GM23338 (cell line): ENCODE results near the gene CRYBA1.

ENCODE experiments used
- CREB1 ChIP-seq: fragments of 250-450 bp; sonication (Bioruptor Pico); IDR thresholded peaks from 2 replicates; pipeline ENCODE4 v1.5.0; 2020; ENCODE audit warnings: low read depth, mild to moderate bottlenecking, moderate library complexity
- CTCF ChIP-seq, 2 experiments: fragments of 200-600 bp in 1 of 2; sonication (generic) in 1 of 2; conservative IDR thresholded peaks; 2 replicates each; pipeline versions ENCODE4 v1.5.1 to v1.6.1; 2016 to 2017; ENCODE audit warnings: antibody characterized with exemption in 2 of 2, low read depth in 2 of 2, mild to moderate bottlenecking in 2 of 2, moderate library complexity in 1 of 2
- ETS1 ChIP-seq: IDR thresholded peaks from 2 replicates; pipeline ENCODE4 v1.6.1; 2016; ENCODE audit warnings: antibody characterized with exemption
- EZH2 ChIP-seq: fragments of 200-600 bp; sonication (generic); IDR thresholded peaks from one replicate; pipeline ENCODE4 v1.8.0; 2017; ENCODE audit warnings: antibody characterized with exemption, mild to moderate bottlenecking, low read depth; ENCODE audit not compliant: unreplicated experiment
- EZH2phosphoT487 ChIP-seq: fragments of 200-600 bp; sonication (generic); IDR thresholded peaks from one replicate; pipeline ENCODE4 v1.8.1; 2018; ENCODE audit warnings: antibody characterized with exemption; ENCODE audit not compliant: unreplicated experiment
- JUNB ChIP-seq: IDR thresholded peaks from one replicate; pipeline ENCODE4 v1.6.1; 2016; ENCODE audit warnings: antibody characterized with exemption; ENCODE audit not compliant: unreplicated experiment
- NANOG ChIP-seq: IDR thresholded peaks from 2 replicates; pipeline ENCODE4 v1.6.1; 2016; ENCODE audit warnings: antibody characterized with exemption, borderline replicate concordance
- POLR2AphosphoS5 ChIP-seq: IDR thresholded peaks from 2 replicates; pipeline ENCODE4 v1.6.1; 2016; ENCODE audit warnings: antibody characterized with exemption, low read depth
- STAT1 ChIP-seq: IDR thresholded peaks from one replicate; pipeline ENCODE4 v1.6.1; 2016; ENCODE audit warnings: antibody characterized with exemption; ENCODE audit not compliant: unreplicated experiment
- TF ChIP-seq, protein P1 (sequence below): IDR thresholded peaks from one replicate; pipeline ENCODE4 v1.6.1; 2018; ENCODE audit warnings: antibody characterized with exemption; ENCODE audit not compliant: unreplicated experiment

GRCh38 chr17:29243792-29244191 lies 2.9 kb upstream of the CRYBA1 start:
- TF ChIP-seq CTCF (conservative IDR thresholded peaks at IDR 0.05; ENCODE audit: low read depth in 2 of 2), result peak; percentile 60 to 65
- TF ChIP-seq, protein P1, sequence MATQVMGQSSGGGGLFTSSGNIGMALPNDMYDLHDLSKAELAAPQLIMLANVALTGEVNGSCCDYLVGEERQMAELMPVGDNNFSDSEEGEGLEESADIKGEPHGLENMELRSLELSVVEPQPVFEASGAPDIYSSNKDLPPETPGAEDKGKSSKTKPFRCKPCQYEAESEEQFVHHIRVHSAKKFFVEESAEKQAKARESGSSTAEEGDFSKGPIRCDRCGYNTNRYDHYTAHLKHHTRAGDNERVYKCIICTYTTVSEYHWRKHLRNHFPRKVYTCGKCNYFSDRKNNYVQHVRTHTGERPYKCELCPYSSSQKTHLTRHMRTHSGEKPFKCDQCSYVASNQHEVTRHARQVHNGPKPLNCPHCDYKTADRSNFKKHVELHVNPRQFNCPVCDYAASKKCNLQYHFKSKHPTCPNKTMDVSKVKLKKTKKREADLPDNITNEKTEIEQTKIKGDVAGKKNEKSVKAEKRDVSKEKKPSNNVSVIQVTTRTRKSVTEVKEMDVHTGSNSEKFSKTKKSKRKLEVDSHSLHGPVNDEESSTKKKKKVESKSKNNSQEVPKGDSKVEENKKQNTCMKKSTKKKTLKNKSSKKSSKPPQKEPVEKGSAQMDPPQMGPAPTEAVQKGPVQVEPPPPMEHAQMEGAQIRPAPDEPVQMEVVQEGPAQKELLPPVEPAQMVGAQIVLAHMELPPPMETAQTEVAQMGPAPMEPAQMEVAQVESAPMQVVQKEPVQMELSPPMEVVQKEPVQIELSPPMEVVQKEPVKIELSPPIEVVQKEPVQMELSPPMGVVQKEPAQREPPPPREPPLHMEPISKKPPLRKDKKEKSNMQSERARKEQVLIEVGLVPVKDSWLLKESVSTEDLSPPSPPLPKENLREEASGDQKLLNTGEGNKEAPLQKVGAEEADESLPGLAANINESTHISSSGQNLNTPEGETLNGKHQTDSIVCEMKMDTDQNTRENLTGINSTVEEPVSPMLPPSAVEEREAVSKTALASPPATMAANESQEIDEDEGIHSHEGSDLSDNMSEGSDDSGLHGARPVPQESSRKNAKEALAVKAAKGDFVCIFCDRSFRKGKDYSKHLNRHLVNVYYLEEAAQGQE, result no peak
- TF ChIP-seq NANOG, result no peak
- TF ChIP-seq EZH2, result no peak
- no peak for TF ChIP-seq CREB1 (CRISPR knock-in tag)
- no peak for TF ChIP-seq POLR2AphosphoS5
- TF ChIP-seq EZH2phosphoT487, result no peak
- TF ChIP-seq JUNB, result no peak
- TF ChIP-seq ETS1, result no peak
- TF ChIP-seq STAT1, result no peak
